ENCODE data around the gene OR2B2. TPM values are rescaled to one million over a fixed set of nuclear protein-coding genes. Genes with fewer than 3 reads are reported as not detected.

The OR2B2 gene
- total RNA-seq, 2 experiments from 2014 or later, result not detected

DNA sequence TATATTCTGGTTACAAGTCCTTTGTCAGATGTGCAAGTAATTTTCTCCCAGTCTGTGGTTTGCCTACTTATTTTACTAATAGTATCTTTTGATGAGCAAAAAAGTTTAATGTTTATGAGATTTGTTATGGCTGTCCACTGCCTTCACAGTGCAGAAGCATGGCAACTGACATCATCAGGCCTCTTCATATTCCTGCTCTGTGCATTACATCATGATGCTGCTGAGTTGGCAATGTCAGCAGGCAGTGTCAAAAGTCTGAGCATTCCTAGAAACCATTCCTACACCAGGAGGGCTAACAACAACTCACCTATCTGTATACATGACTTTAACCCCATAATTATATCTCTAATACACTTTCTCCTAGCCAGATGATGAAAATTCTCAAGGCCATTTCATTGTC is 10.8 kb upstream of the OR2B2 start:
- Mint-ChIP-seq H3K9me3 (no peaks in the 10 kb centered on the region), H3K27ac (no peak overlapping the region), H3K36me3 (ENCODE audit: low read depth) (no peaks in the 10 kb centered on the region), H3K27me3 (peaks cover 49% of the 10 kb centered on the region), H3K4me1 (ENCODE audit: low read depth) (no peaks in the 10 kb centered on the region), H3K4me3 (no peak overlapping the region)
- Histone ChIP-seq H3K9me3 (ENCODE audit: control insufficient read depth in 1 of 2, insufficient read depth in 1 of 2, low read length in 2 of 2) (no peaks in the 10 kb centered on the region), H3K4me3 (ENCODE audit: low read length) (no peak overlapping the region), H3K36me3 (ENCODE audit: insufficient read depth, low read length) (no peaks in the 10 kb centered on the region), H3K27me3 (ENCODE audit: control insufficient read depth in 1 of 2, insufficient read depth in 2 of 2, low read length in 2 of 2) (peaks cover 3 to 19% of the 10 kb centered on the region in 2 experiments), H3K4me1 (ENCODE audit: insufficient read depth, low read length) (no peaks in the 10 kb centered on the region), H3K27ac (ENCODE audit: low read depth in 1 of 2, low read length in 2 of 2) (no peak overlapping the region)
- DNase-seq, result no peak
- CTCF ChIA-PET, result no interaction called here
- POLR2A ChIA-PET, result no interaction called here
- intact Hi-C loops (cut with DNase I, micrococcal nuclease), result no loop called here
- ATAC-seq (ENCODE audit: poor library complexity), result no peak
- TF ChIP-seq, protein P1, sequence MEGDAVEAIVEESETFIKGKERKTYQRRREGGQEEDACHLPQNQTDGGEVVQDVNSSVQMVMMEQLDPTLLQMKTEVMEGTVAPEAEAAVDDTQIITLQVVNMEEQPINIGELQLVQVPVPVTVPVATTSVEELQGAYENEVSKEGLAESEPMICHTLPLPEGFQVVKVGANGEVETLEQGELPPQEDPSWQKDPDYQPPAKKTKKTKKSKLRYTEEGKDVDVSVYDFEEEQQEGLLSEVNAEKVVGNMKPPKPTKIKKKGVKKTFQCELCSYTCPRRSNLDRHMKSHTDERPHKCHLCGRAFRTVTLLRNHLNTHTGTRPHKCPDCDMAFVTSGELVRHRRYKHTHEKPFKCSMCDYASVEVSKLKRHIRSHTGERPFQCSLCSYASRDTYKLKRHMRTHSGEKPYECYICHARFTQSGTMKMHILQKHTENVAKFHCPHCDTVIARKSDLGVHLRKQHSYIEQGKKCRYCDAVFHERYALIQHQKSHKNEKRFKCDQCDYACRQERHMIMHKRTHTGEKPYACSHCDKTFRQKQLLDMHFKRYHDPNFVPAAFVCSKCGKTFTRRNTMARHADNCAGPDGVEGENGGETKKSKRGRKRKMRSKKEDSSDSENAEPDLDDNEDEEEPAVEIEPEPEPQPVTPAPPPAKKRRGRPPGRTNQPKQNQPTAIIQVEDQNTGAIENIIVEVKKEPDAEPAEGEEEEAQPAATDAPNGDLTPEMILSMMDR (IDR thresholded peaks at IDR 0.05), result no peak

DNA sequence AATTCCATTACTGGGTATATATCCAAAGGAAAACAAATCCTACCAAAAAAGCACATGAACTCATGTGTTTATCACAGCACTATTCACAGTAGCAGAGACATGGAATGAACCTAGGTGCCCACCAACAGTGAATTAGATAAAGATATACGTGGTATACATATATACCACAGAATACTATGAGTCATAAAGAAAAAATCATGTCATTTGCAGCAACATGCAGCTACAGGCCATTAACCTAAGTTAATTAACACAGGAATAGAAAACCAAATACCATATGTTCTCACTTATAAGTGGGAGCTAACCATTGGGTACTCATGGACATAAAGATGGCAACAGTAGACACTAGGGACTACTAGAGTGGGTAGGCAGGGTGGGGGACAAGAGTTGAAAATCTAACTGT is 4.2 kb downstream of the OR2B2 start:
- Mint-ChIP-seq H3K27me3 (peaks cover 29% of the 10 kb centered on the region), H3K4me3 (no peak overlapping the region), H3K4me1 (ENCODE audit: low read depth) (peaks cover under 1% of the 10 kb centered on the region), H3K36me3 (ENCODE audit: low read depth) (peaks cover under 1% of the 10 kb centered on the region), H3K27ac (no peak overlapping the region), H3K9me3 (no peaks in the 10 kb centered on the region)
- intact Hi-C loops (cut with DNase I, micrococcal nuclease), result loop anchor here in 1 of 2 experiments (10.0 kb wide), 3 partner anchors 177 to 927 kb away; partner anchors contain the start of gene ZNF165
- no peak for ATAC-seq (ENCODE audit: poor library complexity)
- CTCF ChIA-PET, result no interaction called here
- Histone ChIP-seq H3K9me3 (ENCODE audit: control insufficient read depth in 1 of 2, insufficient read depth in 1 of 2, low read length in 2 of 2) (peaks cover 0 to 4% of the 10 kb centered on the region in 2 experiments), H3K4me3 (ENCODE audit: low read length) (no peak overlapping the region), H3K27me3 (ENCODE audit: control insufficient read depth in 1 of 2, insufficient read depth in 2 of 2, low read length in 2 of 2) (no peaks in the 10 kb centered on the region), H3K4me1 (ENCODE audit: insufficient read depth, low read length) (peaks cover 6% of the 10 kb centered on the region), H3K27ac (ENCODE audit: low read depth in 1 of 2, low read length in 2 of 2) (no peak overlapping the region), H3K36me3 (ENCODE audit: insufficient read depth, low read length) (no peaks in the 10 kb centered on the region)
- TF ChIP-seq, protein P1 (IDR thresholded peaks at IDR 0.05), result no peak
- POLR2A ChIA-PET, result no interaction called here
- DNase-seq, result no peak

DNA sequence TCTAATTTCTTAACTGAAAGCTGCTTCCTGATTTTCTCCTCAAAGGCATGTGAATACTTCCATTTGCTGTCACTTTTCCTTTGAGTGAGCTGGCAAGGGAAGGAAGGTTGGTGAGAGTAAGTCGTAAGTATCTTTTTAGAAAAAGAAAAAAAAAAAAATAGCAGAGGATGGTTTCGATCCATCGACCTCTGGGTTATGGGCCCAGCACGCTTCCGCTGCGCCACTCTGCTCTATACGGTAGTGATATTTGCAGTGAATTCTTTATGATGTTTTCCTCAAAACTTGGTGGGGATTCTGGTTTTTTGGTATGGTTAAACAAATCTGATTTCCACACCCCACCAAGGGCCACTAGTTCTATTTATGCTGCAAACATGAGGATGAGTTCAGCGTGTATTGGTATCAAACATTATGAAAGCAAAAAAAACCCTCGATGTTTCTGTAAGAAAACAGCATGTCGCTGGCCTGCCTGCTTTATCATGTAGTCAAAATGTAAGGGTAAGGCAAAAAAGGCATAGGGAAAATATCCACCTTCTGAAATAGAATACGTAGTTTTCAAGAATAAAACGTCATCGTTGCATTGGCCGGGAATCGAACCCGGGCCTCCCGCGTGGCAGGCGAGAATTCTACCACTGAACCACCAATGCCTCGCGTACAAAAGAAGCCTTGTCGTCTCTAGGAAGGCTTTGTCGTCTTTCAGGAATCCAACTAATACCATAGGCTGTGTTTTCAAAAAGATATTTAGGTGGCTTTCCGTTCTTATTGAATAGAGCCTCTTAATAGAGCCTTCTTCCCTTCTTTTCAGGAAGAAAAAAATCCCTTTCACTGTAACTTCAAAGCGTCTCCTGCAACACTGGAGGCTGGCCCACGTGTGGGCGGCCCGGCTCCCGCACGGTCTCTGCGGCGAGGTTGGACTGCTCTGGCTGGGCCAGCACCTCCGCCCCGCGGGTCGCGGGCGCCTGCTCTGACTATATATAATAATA is 9.6 kb downstream of the OR2B2 start:
- intact Hi-C loops (cut with DNase I, micrococcal nuclease), result loop anchor here (2.0 to 10.0 kb wide), 14 partner anchors 35 to 1040 kb away; partner anchors contain the start of genes ZNF165 (in 1 of the 2) and ZNF391 (in 1 of the 2)
- TF ChIP-seq, protein P1 (IDR thresholded peaks at IDR 0.05), result no peak
- Histone ChIP-seq H3K4me3 (ENCODE audit: low read length) (peak overlapping the region; percentile 60), H3K27ac (ENCODE audit: low read depth in 1 of 2, low read length in 2 of 2) (peak overlapping the region; percentile 71 to 72), H3K4me1 (ENCODE audit: insufficient read depth, low read length) (peaks cover 7% of the 10 kb centered on the region), H3K9me3 (ENCODE audit: control insufficient read depth in 1 of 2, insufficient read depth in 1 of 2, low read length in 2 of 2) (peaks cover 0 to 4% of the 10 kb centered on the region in 2 experiments), H3K27me3 (ENCODE audit: control insufficient read depth in 1 of 2, insufficient read depth in 2 of 2, low read length in 2 of 2) (no peaks in the 10 kb centered on the region), H3K36me3 (ENCODE audit: insufficient read depth, low read length) (no peaks in the 10 kb centered on the region)
- CTCF ChIA-PET, result interaction anchor here (1.8 kb wide), 1 partner anchor 130 kb away, joined by 7 read pairs; no protein-coding TSS in a partner anchor
- DNase-seq (peak; percentile 78 to 95 (median 88)), ATAC-seq (ENCODE audit: poor library complexity) (peak; percentile 86)
- H3K27me3 Mint-ChIP-seq, result peaks cover 23% of the 10 kb centered on the region
- no peaks in the 10 kb centered on the region for H3K9me3 Mint-ChIP-seq
- POLR2A ChIA-PET, result interaction anchor here (0.8 to 1.4 kb wide), 9 partner anchors 10 to 726 kb away, joined by 3 to 10 read pairs (median 4); a partner anchor contains a TSS
- peak overlapping the region; percentile 98 for H3K4me3 Mint-ChIP-seq
- peaks cover 20% of the 10 kb centered on the region for H3K36me3 Mint-ChIP-seq (ENCODE audit: low read depth)
- H3K4me1 Mint-ChIP-seq (ENCODE audit: low read depth), result peaks cover 16% of the 10 kb centered on the region
- H3K27ac Mint-ChIP-seq, result peak overlapping the region; percentile 100

Data from CD4-positive, alpha-beta T cell (primary cell).